HepG2 (cell line): ENCODE measurements around the gene GATAD2B. TPM values are rescaled to one million over a fixed set of nuclear protein-coding genes. Genes with fewer than 3 reads are reported as not detected.

Experiments
- BRD4 ChIP-seq: sonication (generic); formaldehyde crosslinking; IDR thresholded peaks from 2 replicates; pipeline ENCODE4 v1.4.0; 2020; ENCODE audit warnings: missing genetic modification reagents
- CHD4 ChIP-seq: fragments of 200-600 bp; sonication (generic); IDR thresholded peaks from 2 replicates; pipeline ENCODE4 v1.7.0; 2017; ENCODE audit warnings: mild to moderate bottlenecking, low read length, borderline replicate concordance
- DMAP1 ChIP-seq: IDR thresholded peaks from 2 replicates; pipeline ENCODE4 v1.6.1; 2016
- EHMT2 ChIP-seq: fragments of 200-600 bp; sonication (generic); IDR thresholded peaks from 2 replicates; pipeline ENCODE4 v1.7.0; 2017; ENCODE audit warnings: antibody characterized with exemption, low read depth, low read length, borderline replicate concordance
- ELF3 ChIP-seq: IDR thresholded peaks from 2 replicates; pipeline ENCODE4 v1.6.1; 2016; ENCODE audit warnings: missing genetic modification reagents, missing compliant biosample characterization
- KAT7 ChIP-seq: IDR thresholded peaks from 2 replicates; pipeline ENCODE4 v1.6.1; 2018; ENCODE audit warnings: borderline replicate concordance, missing compliant biosample characterization
- KMT2B ChIP-seq: IDR thresholded peaks from 2 replicates; pipeline ENCODE4 v1.6.1; 2016; ENCODE audit warnings: missing genetic modification reagents, missing compliant biosample characterization
- MED8 ChIP-seq: sonication (generic); formaldehyde crosslinking; IDR thresholded peaks from 2 replicates; pipeline ENCODE4 v1.8.1; 2023; ENCODE audit warnings: mild to moderate bottlenecking, missing genetic modification reagents; ENCODE audit not compliant: insufficient replicate concordance
- NCOR1 ChIP-seq: fragments of 200-600 bp; sonication (generic); IDR thresholded peaks from 2 replicates; pipeline ENCODE4 v1.7.0; 2017; ENCODE audit warnings: antibody characterized with exemption, low read length, borderline replicate concordance
- PCBP1 ChIP-seq: fragments of 200-400 bp; formaldehyde crosslinking; IDR thresholded peaks from 2 replicates; pipeline ENCODE4 v1.6.1; 2017; ENCODE audit warnings: mild to moderate bottlenecking, low read depth, low read length, borderline replicate concordance
- RARG ChIP-seq: sonication (generic); formaldehyde crosslinking; IDR thresholded peaks from 2 replicates; pipeline ENCODE4 v1.4.0; 2020; ENCODE audit warnings: low read depth, mild to moderate bottlenecking, missing genetic modification reagents
- RXRB ChIP-seq: IDR thresholded peaks from 2 replicates; pipeline ENCODE4 v1.6.1; 2016; ENCODE audit warnings: borderline replicate concordance, missing genetic modification reagents, missing compliant biosample characterization
- SCMH1 ChIP-seq: sonication (generic); formaldehyde crosslinking; IDR thresholded peaks from 2 replicates; pipeline ENCODE4 v1.9.0; 2021; ENCODE audit warnings: missing genetic modification reagents, mild to moderate bottlenecking, borderline replicate concordance
- THAP9 ChIP-seq: sonication (generic); formaldehyde crosslinking; IDR thresholded peaks from 2 replicates; pipeline ENCODE4; 2020; ENCODE audit warnings: missing genetic modification reagents, mild to moderate bottlenecking, borderline replicate concordance
- ZNF263 ChIP-seq: sonication (generic); formaldehyde crosslinking; IDR thresholded peaks from 2 replicates; pipeline ENCODE4 v1.4.0; 2020; ENCODE audit warnings: missing genetic modification reagents
- ZNF484 ChIP-seq: sonication (generic); formaldehyde crosslinking; IDR thresholded peaks from 2 replicates; pipeline ENCODE4 v1.5.1; 2020; ENCODE audit warnings: mild to moderate bottlenecking, low read depth, missing genetic modification reagents, borderline replicate concordance
- ZNF775 ChIP-seq: sonication (generic); formaldehyde crosslinking; IDR thresholded peaks from 2 replicates; pipeline ENCODE4 v1.4.0; 2020; ENCODE audit warnings: missing genetic modification reagents, mild to moderate bottlenecking, moderate library complexity, borderline replicate concordance
- ZNF792 ChIP-seq: IDR thresholded peaks from 2 replicates; pipeline ENCODE4 v1.6.1; 2016
- polyA plus RNA-seq, 8 experiments: library from polyadenylated mRNA; depleted of rRNA in 3 of 8; stranded (reverse) in 7 of 8; unstranded in 1 of 8; fragments of >200 nt; fragmentation: Illumina TruSeq in 4 of 8; extraction: Trizol in 4 of 8; gene quantifications; 2 replicates each; pipeline versions ENCODE4 v1.2.1 to v1.2.3, GENCODE V29; 2011 to 2016; ENCODE audit warnings: low read depth in 4 of 8, missing spikeins in 1 of 8, mixed read lengths in 1 of 8; ENCODE audit not compliant: insufficient read depth in 1 of 8
- total RNA-seq, 5 experiments: library from RNA; depleted of rRNA; stranded (reverse); fragments of >200 nt; fragmentation: Illumina TruSeq; extraction: Trizol; gene quantifications; 2 replicates each; pipeline ENCODE4 v1.2.3, GENCODE V29; 2016; ENCODE audit warnings: low read depth in 1 of 5
- TF ChIP-seq, protein P1 (sequence below): sonication (generic); formaldehyde crosslinking; IDR thresholded peaks from 2 replicates; pipeline ENCODE4 v1.8.1; 2022; ENCODE audit warnings: mild to moderate bottlenecking, missing genetic modification reagents
- TF ChIP-seq, protein P2 (sequence below): sonication (generic); formaldehyde crosslinking; IDR thresholded peaks from 2 replicates; pipeline ENCODE4 v1.8.1; 2022; ENCODE audit warnings: low read depth, mild to moderate bottlenecking, missing genetic modification reagents
- TF ChIP-seq, protein P3 (sequence below): sonication (generic); formaldehyde crosslinking; IDR thresholded peaks from 2 replicates; pipeline ENCODE4 v1.5.1; 2020; ENCODE audit warnings: missing genetic modification reagents, mild to moderate bottlenecking, borderline replicate concordance

The GATAD2B gene
- total and polyA plus RNA-seq, 2 of the 13 experiments (the other 11 are each of a cell fraction or from before 2014, with no cell fraction given): 3.2 to 5.2 TPM

GRCh38 chr1:153963030-153963849 lies 40.5 kb upstream of the GATAD2B start, which contains the start of gene SLC39A1 (continued):
- no peak for TF ChIP-seq EHMT2
- TF ChIP-seq THAP9 (CRISPR knock-in tag): peak; percentile 23
- TF ChIP-seq, protein P1, sequence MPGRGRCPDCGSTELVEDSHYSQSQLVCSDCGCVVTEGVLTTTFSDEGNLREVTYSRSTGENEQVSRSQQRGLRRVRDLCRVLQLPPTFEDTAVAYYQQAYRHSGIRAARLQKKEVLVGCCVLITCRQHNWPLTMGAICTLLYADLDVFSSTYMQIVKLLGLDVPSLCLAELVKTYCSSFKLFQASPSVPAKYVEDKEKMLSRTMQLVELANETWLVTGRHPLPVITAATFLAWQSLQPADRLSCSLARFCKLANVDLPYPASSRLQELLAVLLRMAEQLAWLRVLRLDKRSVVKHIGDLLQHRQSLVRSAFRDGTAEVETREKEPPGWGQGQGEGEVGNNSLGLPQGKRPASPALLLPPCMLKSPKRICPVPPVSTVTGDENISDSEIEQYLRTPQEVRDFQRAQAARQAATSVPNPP (CRISPR knock-in tag): no peak
- TF ChIP-seq, protein P2, sequence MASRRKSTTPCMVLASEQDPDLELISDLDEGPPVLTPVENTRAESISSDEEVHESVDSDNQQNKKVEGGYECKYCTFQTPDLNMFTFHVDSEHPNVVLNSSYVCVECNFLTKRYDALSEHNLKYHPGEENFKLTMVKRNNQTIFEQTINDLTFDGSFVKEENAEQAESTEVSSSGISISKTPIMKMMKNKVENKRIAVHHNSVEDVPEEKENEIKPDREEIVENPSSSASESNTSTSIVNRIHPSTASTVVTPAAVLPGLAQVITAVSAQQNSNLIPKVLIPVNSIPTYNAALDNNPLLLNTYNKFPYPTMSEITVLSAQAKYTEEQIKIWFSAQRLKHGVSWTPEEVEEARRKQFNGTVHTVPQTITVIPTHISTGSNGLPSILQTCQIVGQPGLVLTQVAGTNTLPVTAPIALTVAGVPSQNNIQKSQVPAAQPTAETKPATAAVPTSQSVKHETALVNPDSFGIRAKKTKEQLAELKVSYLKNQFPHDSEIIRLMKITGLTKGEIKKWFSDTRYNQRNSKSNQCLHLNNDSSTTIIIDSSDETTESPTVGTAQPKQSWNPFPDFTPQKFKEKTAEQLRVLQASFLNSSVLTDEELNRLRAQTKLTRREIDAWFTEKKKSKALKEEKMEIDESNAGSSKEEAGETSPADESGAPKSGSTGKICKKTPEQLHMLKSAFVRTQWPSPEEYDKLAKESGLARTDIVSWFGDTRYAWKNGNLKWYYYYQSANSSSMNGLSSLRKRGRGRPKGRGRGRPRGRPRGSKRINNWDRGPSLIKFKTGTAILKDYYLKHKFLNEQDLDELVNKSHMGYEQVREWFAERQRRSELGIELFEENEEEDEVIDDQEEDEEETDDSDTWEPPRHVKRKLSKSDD (CRISPR knock-in tag): no peak
- TF ChIP-seq MED8 (CRISPR knock-in tag): no peak
- TF ChIP-seq ZNF775: no peak
- TF ChIP-seq KMT2B (CRISPR knock-in tag): 0 out of 2 replicates have a peak, but pooled peaks have one; percentile 24
- TF ChIP-seq, protein P3, sequence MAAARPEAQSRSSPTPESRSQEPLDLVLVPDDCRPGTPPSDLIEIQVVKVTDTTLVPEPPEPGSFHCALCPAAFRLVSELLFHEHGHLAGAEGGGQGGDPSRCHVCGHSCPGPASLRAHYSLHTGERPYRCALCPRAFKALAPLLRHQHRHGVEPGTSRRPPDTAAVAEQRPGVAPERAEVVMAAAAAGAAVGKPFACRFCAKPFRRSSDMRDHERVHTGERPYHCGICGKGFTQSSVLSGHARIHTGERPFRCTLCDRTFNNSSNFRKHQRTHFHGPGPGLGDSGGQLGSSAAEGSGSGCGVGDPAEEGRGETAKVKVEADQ (CRISPR knock-in tag): no peak
- 0 out of 2 replicates have a peak, but pooled peaks have one; percentile 15 for TF ChIP-seq NCOR1
- TF ChIP-seq ZNF792: no peak; the same call in 1 of the 2 replicates
- TF ChIP-seq CHD4: no peak
- peak; percentile 45; the same call in 1 of the 2 replicates for TF ChIP-seq ELF3 (CRISPR knock-in tag)
- TF ChIP-seq ZNF263: peak; percentile 45
- no peak for TF ChIP-seq ZNF484 (CRISPR knock-in tag)
- TF ChIP-seq PCBP1: peak; percentile 92
- no peak for TF ChIP-seq SCMH1 (CRISPR knock-in tag)
- no peak for TF ChIP-seq BRD4 (CRISPR knock-in tag)
- TF ChIP-seq KAT7 (CRISPR knock-in tag): no peak
- no peak for TF ChIP-seq RARG (CRISPR knock-in tag)
- TF ChIP-seq DMAP1 (CRISPR knock-in tag): peak; percentile 43
- peak; percentile 40; the same call in 1 of the 2 replicates for TF ChIP-seq RXRB
